Caco-2 (cell line): Measurements from ENCODE around the gene NUDT14. TPM values are rescaled to one million over a fixed set of nuclear protein-coding genes. Genes with fewer than 3 reads are reported as not detected.
A peak's percentile ranks its signal among the peaks of the same experiment; 100 is the strongest.

Experiments used
- BruUV-seq: library from RNA; stranded (reverse); fragments of 400-500 nt; replicated peaks from 2 replicates; lab custom pipeline; 2021; lab: Mats Ljungman, UMichigan
- CTCF ChIA-PET: fragments of 300-600 bp; sonication (Branson Sonifier 250); formaldehyde crosslinking; loops from one replicate; lab custom pipeline; 2022; ENCODE audit warnings: antibody characterized with exemption; lab: Charles Lee
- POLR2A ChIA-PET: fragments of 300-600 bp; sonication (Branson Sonifier 250); formaldehyde crosslinking; loops from one replicate; lab custom pipeline; 2022; ENCODE audit warnings: antibody characterized with exemption; lab: Charles Lee
- DNase-seq, 2 experiments: peaks; one replicate each; pipeline versions ENCODE4 v3.0.0 to v3.0.0-alpha.2; 2020 to 2022
- H3K27me3 ChIP-seq: replicated peaks from 2 replicates; pipeline ENCODE4 v1.6.0; 2011; ENCODE audit warnings: low read length; ENCODE audit not compliant: control insufficient read depth, insufficient read depth
- H3K36me3 ChIP-seq: 2 replicates; pipeline ENCODE4 v1.5.1; 2011; ENCODE audit warnings: low read length; ENCODE audit not compliant: control insufficient read depth, insufficient read depth
- H3K4me1 ChIP-seq: fragments of 250-450 bp; sonication (Bioruptor Pico); 2 replicates; pipeline ENCODE4 v1.5.1; 2020; ENCODE audit warnings: mild to moderate bottlenecking
- H3K4me3 ChIP-seq: 2 replicates; pipeline ENCODE4 v1.5.1; 2011; ENCODE audit warnings: low read depth, mild to moderate bottlenecking, control low read depth, low read length
- H3K9me3 ChIP-seq: fragments of 250-450 bp; sonication (Bioruptor Pico); 2 replicates; pipeline ENCODE4 v1.5.1; 2020; ENCODE audit warnings: mild to moderate bottlenecking, moderate library complexity
- H3K27ac Mint-ChIP-seq: one replicate; pipeline ENCODE4 v1.8.0; 2022; ENCODE audit warnings: mixed read lengths; ENCODE audit not compliant: unreplicated experiment
- H3K27me3 Mint-ChIP-seq: one replicate; pipeline ENCODE4 v1.8.0; 2022; ENCODE audit warnings: mixed read lengths; ENCODE audit not compliant: insufficient read depth, unreplicated experiment
- H3K36me3 Mint-ChIP-seq: one replicate; pipeline ENCODE4 v1.8.0; 2022; ENCODE audit warnings: mild to moderate bottlenecking, mixed read lengths; ENCODE audit not compliant: insufficient read depth, unreplicated experiment
- H3K4me1 Mint-ChIP-seq: one replicate; pipeline ENCODE4 v1.8.0; 2022; ENCODE audit warnings: low read depth, mixed read lengths; ENCODE audit not compliant: unreplicated experiment
- H3K4me3 Mint-ChIP-seq: one replicate; pipeline ENCODE4 v1.8.0; 2022; ENCODE audit warnings: mild to moderate bottlenecking, moderate library complexity, mixed read lengths; ENCODE audit not compliant: unreplicated experiment
- H3K9me3 Mint-ChIP-seq: one replicate; pipeline ENCODE4 v1.8.0; 2022; ENCODE audit warnings: mixed read lengths; ENCODE audit not compliant: unreplicated experiment
- intact Hi-C: fragments of 100-400 bp; cut with micrococcal nuclease; formaldehyde crosslinking; loops from one replicate; pipeline ENCODE4 v1.10.0; 2022; ENCODE audit not compliant: unreplicated experiment
- total RNA-seq: library from RNA; stranded (reverse); gene quantifications from 2 replicates; pipeline ENCODE4 v1.2.3, GENCODE V29; 2022
- TF ChIP-seq, protein P1 (sequence below), 2 experiments: fragments of 200-600 bp in 1 of 2; IDR thresholded peaks; 1 replicate in 1 of 2; 2 replicates in 1 of 2; pipeline versions ENCODE4 v1.5.1 to v1.8.0; 2011 to 2022; ENCODE audit warnings: antibody characterized with exemption in 1 of 2, control low read depth in 1 of 2, inconsistent platforms in 1 of 2, low read depth in 1 of 2, low read length in 1 of 2, mild to moderate bottlenecking in 1 of 2, moderate library complexity in 1 of 2; ENCODE audit not compliant: insufficient read depth in 1 of 2, severe bottlenecking in 1 of 2, unreplicated experiment in 1 of 2

Gene NUDT14
- total RNA-seq, 1 experiment from 2014 or later: 63.4 TPM

DNA sequence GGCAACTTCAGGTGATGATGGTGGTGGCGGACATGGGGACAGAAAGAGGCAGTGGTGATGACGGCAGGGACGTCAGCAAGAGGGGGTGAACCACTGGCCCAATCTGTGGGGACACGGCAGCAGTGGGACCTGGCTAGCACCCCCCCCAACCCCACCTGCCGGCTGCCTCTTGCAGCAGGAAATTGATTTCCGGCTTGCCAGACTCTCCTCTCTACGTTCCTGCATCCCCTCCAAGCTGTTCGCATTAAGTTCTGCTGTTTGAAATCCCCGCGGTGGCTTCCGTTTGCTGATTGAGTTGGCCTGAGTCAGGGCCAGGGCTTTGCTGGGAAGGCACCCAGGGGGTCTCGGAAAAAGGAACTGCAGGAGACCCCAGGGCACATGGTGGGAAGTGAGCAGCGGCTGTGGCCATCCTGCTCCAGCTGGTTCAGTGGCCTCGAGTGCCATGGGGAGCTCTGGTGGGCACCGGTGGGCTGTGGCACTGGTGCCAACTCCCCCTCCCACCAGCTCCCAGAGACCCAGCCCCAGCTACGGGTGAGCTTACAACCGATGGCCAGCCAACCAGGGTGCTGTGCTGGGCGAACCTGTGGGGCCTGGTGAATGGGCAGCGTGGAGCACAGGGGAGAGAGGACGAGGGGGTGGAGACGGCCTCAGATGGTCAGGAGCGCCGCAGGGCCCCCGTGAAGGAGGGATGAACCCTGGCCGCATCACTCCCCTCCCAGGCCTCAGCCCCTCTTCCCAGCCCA lies 14.6 kb upstream of the NUDT14 start:
- intact Hi-C loops: no loop called here
- CTCF ChIA-PET: no interaction called here

DNA sequence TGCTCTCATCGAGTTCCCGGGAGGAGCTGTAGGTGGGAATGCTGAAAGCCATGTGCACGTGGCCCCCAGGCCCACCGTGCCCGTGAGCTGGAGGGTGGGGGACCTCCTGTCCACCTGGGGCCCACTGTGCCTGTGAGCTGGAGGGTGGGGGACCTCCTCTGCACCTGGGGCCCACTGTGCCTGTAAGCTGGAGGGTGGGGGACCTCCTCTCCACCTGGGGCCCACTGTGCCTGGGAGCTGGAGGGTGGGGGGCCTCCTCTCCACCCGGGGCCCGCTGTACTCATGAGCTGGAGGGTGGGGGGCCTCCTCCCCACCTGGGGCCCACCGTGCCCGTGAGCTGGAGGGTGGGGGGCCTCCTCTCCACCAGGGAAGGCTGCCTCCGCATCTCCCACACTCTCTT lies 13.9 kb upstream of the NUDT14 start:
- Mint-ChIP-seq H3K9me3 (no peaks in the 10 kb centered on the region), H3K4me3 (peak overlapping the region; percentile 57), H3K36me3 (peaks cover 13% of the 10 kb centered on the region), H3K27me3 (peaks cover 11% of the 10 kb centered on the region), H3K27ac (no peak overlapping the region), H3K4me1 (peaks cover 6% of the 10 kb centered on the region)
- intact Hi-C loops: no loop called here
- DNase-seq: no peak
- POLR2A ChIA-PET: no interaction called here
- TF ChIP-seq, protein P1, sequence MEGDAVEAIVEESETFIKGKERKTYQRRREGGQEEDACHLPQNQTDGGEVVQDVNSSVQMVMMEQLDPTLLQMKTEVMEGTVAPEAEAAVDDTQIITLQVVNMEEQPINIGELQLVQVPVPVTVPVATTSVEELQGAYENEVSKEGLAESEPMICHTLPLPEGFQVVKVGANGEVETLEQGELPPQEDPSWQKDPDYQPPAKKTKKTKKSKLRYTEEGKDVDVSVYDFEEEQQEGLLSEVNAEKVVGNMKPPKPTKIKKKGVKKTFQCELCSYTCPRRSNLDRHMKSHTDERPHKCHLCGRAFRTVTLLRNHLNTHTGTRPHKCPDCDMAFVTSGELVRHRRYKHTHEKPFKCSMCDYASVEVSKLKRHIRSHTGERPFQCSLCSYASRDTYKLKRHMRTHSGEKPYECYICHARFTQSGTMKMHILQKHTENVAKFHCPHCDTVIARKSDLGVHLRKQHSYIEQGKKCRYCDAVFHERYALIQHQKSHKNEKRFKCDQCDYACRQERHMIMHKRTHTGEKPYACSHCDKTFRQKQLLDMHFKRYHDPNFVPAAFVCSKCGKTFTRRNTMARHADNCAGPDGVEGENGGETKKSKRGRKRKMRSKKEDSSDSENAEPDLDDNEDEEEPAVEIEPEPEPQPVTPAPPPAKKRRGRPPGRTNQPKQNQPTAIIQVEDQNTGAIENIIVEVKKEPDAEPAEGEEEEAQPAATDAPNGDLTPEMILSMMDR (IDR thresholded peaks at IDR 0.05; ENCODE audit: insufficient read depth in 1 of 2, low read depth in 1 of 2, low read length in 1 of 2, severe bottlenecking in 1 of 2, unreplicated experiment in 1 of 2): no peak
- BruUV-seq: no TSS peak
- no peaks in the 10 kb centered on the region for H3K36me3 ChIP-seq
- no peaks in the 10 kb centered on the region; the same call in 1 of the 2 replicates for H3K27me3 ChIP-seq
- no peak overlapping the region for H3K4me3 ChIP-seq
- H3K4me1 ChIP-seq: 0 out of 2 replicates have a peak, but pooled peaks cover 3% of the 10 kb centered on the region
- no peaks in the 10 kb centered on the region for H3K9me3 ChIP-seq
- CTCF ChIA-PET: interaction anchor here (0.7 kb wide), 1 partner anchor 19 kb away, joined by 4 read pairs; no protein-coding TSS in a partner anchor

More for the DNA sequence above, 14.6 kb upstream of the NUDT14 start:
- H3K27ac Mint-ChIP-seq: no peak overlapping the region
- H3K9me3 Mint-ChIP-seq: no peaks in the 10 kb centered on the region
- TF ChIP-seq, protein P1 (IDR thresholded peaks at IDR 0.05; ENCODE audit: insufficient read depth in 1 of 2, low read depth in 1 of 2, low read length in 1 of 2, severe bottlenecking in 1 of 2, unreplicated experiment in 1 of 2): no peak
- peaks cover 11% of the 10 kb centered on the region for H3K27me3 Mint-ChIP-seq
- H3K36me3 Mint-ChIP-seq: peaks cover 17% of the 10 kb centered on the region
- H3K4me3 ChIP-seq: no peak overlapping the region
- peak overlapping the region; percentile 57 for H3K4me3 Mint-ChIP-seq
- DNase-seq: no peak
- H3K27me3 ChIP-seq: no peaks in the 10 kb centered on the region; the same call in 1 of the 2 replicates
- H3K4me1 Mint-ChIP-seq: peaks cover 6% of the 10 kb centered on the region
- H3K4me1 ChIP-seq: 0 out of 2 replicates have a peak, but pooled peaks cover 3% of the 10 kb centered on the region
- H3K9me3 ChIP-seq: no peaks in the 10 kb centered on the region
- POLR2A ChIA-PET: no interaction called here
- H3K36me3 ChIP-seq: no peaks in the 10 kb centered on the region
- BruUV-seq: no TSS peak

DNA sequence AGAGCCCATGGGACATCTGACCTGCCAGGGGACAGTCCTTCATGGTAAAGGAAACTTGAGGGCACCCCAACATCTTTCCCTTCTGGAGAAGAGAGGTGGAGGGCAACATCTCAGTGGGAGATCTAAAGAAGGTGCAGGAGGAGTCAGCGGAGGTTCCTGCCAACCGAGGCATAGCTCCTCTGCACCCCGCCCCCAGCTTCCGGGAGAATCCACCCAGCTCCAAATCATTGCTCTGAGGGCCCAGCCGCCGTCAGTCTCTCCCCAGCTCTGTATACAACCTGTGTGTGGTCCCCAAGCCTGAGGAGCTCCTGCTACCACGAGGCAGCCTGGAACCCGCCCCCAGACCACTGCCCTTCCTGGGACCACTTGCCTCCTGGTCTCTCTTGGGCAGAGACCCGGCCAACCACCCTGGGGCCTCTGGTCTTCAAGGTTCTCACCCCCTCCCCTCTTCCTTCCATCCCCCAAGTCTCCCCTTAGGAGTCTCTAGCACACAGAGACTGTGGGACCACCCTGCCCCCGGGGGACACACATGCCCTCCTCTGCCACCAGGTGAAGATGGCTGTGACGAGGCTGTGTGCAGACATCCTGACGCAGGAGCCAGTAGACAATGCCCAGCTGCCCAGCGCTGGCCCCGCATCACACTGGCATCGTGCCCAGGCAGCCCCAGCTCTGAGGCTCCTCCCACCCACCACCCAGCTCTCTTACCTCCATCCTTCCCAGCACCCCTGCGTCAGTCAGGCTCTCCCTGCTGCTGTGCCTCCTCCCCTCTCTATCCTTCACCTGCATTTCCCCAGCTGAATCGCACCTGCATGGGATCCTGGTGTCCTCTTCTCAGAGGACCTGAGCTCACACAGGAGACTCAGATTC lies 13.0 kb upstream of the NUDT14 start:
- Histone ChIP-seq H3K9me3 (no peaks in the 10 kb centered on the region), H3K4me3 (no peak overlapping the region), H3K36me3 (no peaks in the 10 kb centered on the region), H3K27me3 (no peaks in the 10 kb centered on the region; the same call in 1 of the 2 replicates), H3K4me1 (0 out of 2 replicates have a peak, but pooled peaks cover 3% of the 10 kb centered on the region)
- TF ChIP-seq, protein P1 (IDR thresholded peaks at IDR 0.05; ENCODE audit: insufficient read depth in 1 of 2, low read depth in 1 of 2, low read length in 1 of 2, severe bottlenecking in 1 of 2, unreplicated experiment in 1 of 2): no peak
- Mint-ChIP-seq H3K9me3 (no peaks in the 10 kb centered on the region), H3K36me3 (peaks cover 6% of the 10 kb centered on the region), H3K27me3 (peaks cover 7% of the 10 kb centered on the region), H3K4me1 (no peaks in the 10 kb centered on the region), H3K27ac (no peak overlapping the region), H3K4me3 (no peak overlapping the region)
- DNase-seq: no peak
- ChIA-PET CTCF (interaction anchor here (0.6 to 0.7 kb wide), 2 partner anchors 20 to 312 kb away, joined by 3 to 4 read pairs; no protein-coding TSS in a partner anchor), POLR2A (no interaction called here)
- intact Hi-C loops: no loop called here
- BruUV-seq: no TSS peak
